SK-N-SH (cell line): ENCODE results near the gene MYO1D. TPM values are rescaled to one million over a fixed set of nuclear protein-coding genes. Genes with fewer than 3 reads are reported as not detected.

Experiments used
- CTCF ChIA-PET: fragments of 300-600, 350-600 bp; formaldehyde crosslinking; extraction: SDS; loops from one replicate; lab custom pipeline; 2021; lab: Yijun Ruan, JAX
- POLR2A ChIA-PET: fragments of 350-600 bp; sonication (Branson Sonifier 250); formaldehyde crosslinking; extraction: SDS; loops from one replicate; lab custom pipeline; 2020; ENCODE audit warnings: antibody characterized with exemption, inconsistent platforms; lab: Yijun Ruan, JAX
- DNase-seq: peaks from one replicate; pipeline ENCODE4 v3.0.0; 2012
- H2AFZ ChIP-seq: fragments of 200-600 bp; sonication (generic); 2 replicates; pipeline ENCODE4 v1.8.1; 2016; ENCODE audit warnings: antibody characterized with exemption, mild to moderate bottlenecking, low read depth
- H3F3A ChIP-seq: fragments of 200-600 bp; sonication (generic); replicated peaks from 2 replicates; pipeline ENCODE3; 2016; ENCODE audit warnings: antibody characterized with exemption, mild to moderate bottlenecking; ENCODE audit not compliant: insufficient read depth
- H3K27ac ChIP-seq, 2 experiments: fragments of 200-500 bp in 1 of 2; fragments of 200-600 bp in 1 of 2; sonication (Bioruptor generic) in 1 of 2; sonication (generic), shearing (Covaris generic) in 1 of 2; 2 replicates each; pipeline versions ENCODE4 v1.5.1 to v1.6.1; 2014 to 2016; ENCODE audit warnings: low read depth in 2 of 2, inconsistent platforms in 1 of 2, low read length in 1 of 2, mild to moderate bottlenecking in 1 of 2, mixed read lengths in 1 of 2
- H3K27me3 ChIP-seq: fragments of 200-600 bp; sonication (generic), shearing (Covaris generic); 2 replicates; pipeline ENCODE4 v1.6.1; 2016; ENCODE audit warnings: mixed run types; ENCODE audit not compliant: insufficient read depth
- H3K36me3 ChIP-seq, 2 experiments: fragments of 200-500 bp in 1 of 2; fragments of 200-600 bp in 1 of 2; sonication (Bioruptor generic) in 1 of 2; sonication (generic) in 1 of 2; replicated peaks in 1 of 2; 2 replicates each; pipeline versions ENCODE3 to v1.5.1; 2014 to 2016; ENCODE audit warnings: low read length in 1 of 2, mild to moderate bottlenecking in 1 of 2; ENCODE audit not compliant: insufficient read depth in 2 of 2, control insufficient read depth in 1 of 2
- H3K4me1 ChIP-seq, 2 experiments: fragments of 200-500 bp in 1 of 2; fragments of 200-600 bp in 1 of 2; sonication (Bioruptor generic) in 1 of 2; sonication (generic), shearing (Covaris generic) in 1 of 2; 2 replicates each; pipeline versions ENCODE4 v1.5.1 to v1.6.1; 2014 to 2016; ENCODE audit warnings: low read depth in 1 of 2, low read length in 1 of 2, mixed run types in 1 of 2; ENCODE audit not compliant: insufficient read depth in 2 of 2, control insufficient read depth in 1 of 2
- H3K4me2 ChIP-seq: fragments of 200-600 bp; sonication (generic), shearing (Covaris generic); 2 replicates; pipeline ENCODE4 v1.6.1; 2017; ENCODE audit warnings: mixed run types
- H3K4me3 ChIP-seq, 2 experiments: fragments of 200-500 bp in 1 of 2; fragments of 200-600 bp in 1 of 2; sonication (Bioruptor generic) in 1 of 2; sonication (generic), shearing (Covaris generic) in 1 of 2; 2 replicates each; pipeline versions ENCODE4 v1.5.1 to v1.8.1; 2014 to 2016; ENCODE audit warnings: low read depth in 2 of 2, inconsistent platforms in 1 of 2, low read length in 1 of 2, mild to moderate bottlenecking in 1 of 2, mixed read lengths in 1 of 2, moderate library complexity in 1 of 2
- H3K79me2 ChIP-seq: fragments of 200-600 bp; sonication (generic); 2 replicates; pipeline ENCODE4 v1.8.1; 2017; ENCODE audit warnings: mild to moderate bottlenecking; ENCODE audit not compliant: insufficient read depth
- H3K9ac ChIP-seq: fragments of 200-600 bp; sonication (generic); 2 replicates; pipeline ENCODE4 v1.6.1; 2017; ENCODE audit warnings: mixed run types
- H3K9me2 ChIP-seq: fragments of 200-600 bp; sonication (generic); 2 replicates; pipeline ENCODE4 v1.6.1; 2017; ENCODE audit warnings: mixed run types
- H3K9me3 ChIP-seq: fragments of 200-600 bp; sonication (generic); 2 replicates; pipeline ENCODE4 v1.6.1; 2017; ENCODE audit warnings: mixed run types, mild to moderate bottlenecking, moderate library complexity
- H4K20me1 ChIP-seq: fragments of 200-600 bp; sonication (generic); 2 replicates; pipeline ENCODE4 v1.6.1; 2017; ENCODE audit warnings: mild to moderate bottlenecking, mixed run types; ENCODE audit not compliant: insufficient read depth
- ELF1 ChIP-seq: IDR thresholded peaks from 2 replicates; pipeline ENCODE4 v1.4.0; 2012
- EP300 ChIP-seq, 2 experiments: IDR thresholded peaks; 2 replicates each; pipeline versions ENCODE4 v1.4.0 to v1.6.1; 2012; ENCODE audit warnings: borderline replicate concordance in 1 of 2, low read depth in 1 of 2, low read length in 1 of 2
- FOXJ3 ChIP-seq: sonication (generic); formaldehyde crosslinking; IDR thresholded peaks from 2 replicates; pipeline ENCODE4 v1.5.1; 2020; ENCODE audit warnings: mild to moderate bottlenecking, missing genetic modification reagents
- FOXM1 ChIP-seq: IDR thresholded peaks from 2 replicates; pipeline ENCODE4 v1.4.0; 2012; ENCODE audit warnings: low read depth, mild to moderate bottlenecking
- GABPA ChIP-seq: IDR thresholded peaks from 2 replicates; pipeline ENCODE4 v1.4.0; 2012; ENCODE audit warnings: low read depth, mild to moderate bottlenecking
- MXI1 ChIP-seq: IDR thresholded peaks from 2 replicates; pipeline ENCODE4 v1.6.1; 2012; ENCODE audit warnings: mild to moderate bottlenecking, low read depth, low read length, improper control_type of control experiment
- NRF1 ChIP-seq: IDR thresholded peaks from 2 replicates; pipeline ENCODE4 v1.6.1; 2012; ENCODE audit warnings: low read depth, mild to moderate bottlenecking, low read length
- RFX5 ChIP-seq: IDR thresholded peaks from 2 replicates; pipeline ENCODE4 v1.6.1; 2012; ENCODE audit warnings: mild to moderate bottlenecking, improper control_type of control experiment, low read length
- RXRA ChIP-seq: IDR thresholded peaks from 2 replicates; pipeline ENCODE4 v1.4.0; 2012; ENCODE audit warnings: low read depth, mild to moderate bottlenecking, borderline replicate concordance
- SIN3A ChIP-seq: IDR thresholded peaks from 2 replicates; pipeline ENCODE4 v1.6.1; 2012; ENCODE audit warnings: low read depth, mild to moderate bottlenecking, low read length, moderate library complexity, borderline replicate concordance
- SMC3 ChIP-seq: IDR thresholded peaks from 2 replicates; pipeline ENCODE4 v1.6.1; 2012; ENCODE audit warnings: low read depth, low read length, improper control_type of control experiment
- TAF1 ChIP-seq: IDR thresholded peaks from 2 replicates; pipeline ENCODE4 v1.6.1; 2012; ENCODE audit warnings: low read depth, mild to moderate bottlenecking, low read length, moderate library complexity, borderline replicate concordance
- TCF12 ChIP-seq: IDR thresholded peaks from 2 replicates; pipeline ENCODE4 v1.4.0; 2012
- YY1 ChIP-seq: IDR thresholded peaks from 2 replicates; pipeline ENCODE4 v1.4.0; 2012; ENCODE audit warnings: low read depth, mild to moderate bottlenecking
- WGBS: methylation state at CpG from one replicate; pipeline ENCODE4 v1.1.6; 2017; ENCODE audit warnings: low lambda C conversion rate; 5-methylcytosine and 5-hydroxymethylcytosine counted together
- polyA plus RNA-seq, 3 experiments: library from polyadenylated mRNA; depleted of rRNA; stranded (reverse); fragments of >200 nt; gene quantifications; 2 replicates each; pipeline ENCODE4 v1.2.3, GENCODE V29; 2012
- TF ChIP-seq, protein P1 (sequence below): IDR thresholded peaks from 2 replicates; pipeline ENCODE4; 2012
- TF ChIP-seq, protein P2 (sequence below): IDR thresholded peaks from 2 replicates; pipeline ENCODE4 v1.4.0; 2012; ENCODE audit warnings: low read depth, borderline replicate concordance
- TF ChIP-seq, protein P3 (sequence below): fragments of 150-350 bp; IDR thresholded peaks from 2 replicates; pipeline ENCODE4 v1.6.1; 2017; ENCODE audit warnings: antibody characterized with exemption, low read length, low read depth, borderline replicate concordance
- TF ChIP-seq, protein P4 (sequence below): IDR thresholded peaks from 2 replicates; pipeline ENCODE4 v1.4.0; 2012; ENCODE audit warnings: low read depth

Gene MYO1D
- polyA plus RNA-seq, 1 of the 3 experiments (the other 2 are of a cell fraction) = 20.4 TPM

- Histone ChIP-seq H3K4me3 (no peak overlapping the region), H3F3A (no peaks in the 10 kb centered on the region), H4K20me1 (no peaks in the 10 kb centered on the region), H3K4me1 (no peaks in the 10 kb centered on the region), H2AFZ (no peak overlapping the region), H3K9me3 (no peaks in the 10 kb centered on the region), H3K9me2 (no peaks in the 10 kb centered on the region), H3K4me2 (no peak overlapping the region), H3K27me3 (no peaks in the 10 kb centered on the region), H3K79me2 (no peaks in the 10 kb centered on the region), H3K9ac (no peak overlapping the region), H3K27ac (no peak overlapping the region), H3K36me3 (peaks cover 12 to 35% of the 10 kb centered on the region in 2 experiments)
- TF ChIP-seq FOXM1 (no peak), TCF12 (no peak), SIN3A (no peak), SMC3 (no peak), RXRA (no peak), TAF1 (no peak), FOXJ3 (CRISPR knock-in tag) (no peak), ELF1 (no peak), EP300 (IDR thresholded peaks at IDR 0.05; ENCODE audit: borderline replicate concordance in 1 of 2, low read depth in 1 of 2, low read length in 1 of 2) (no peak), GABPA (no peak), MXI1 (no peak), NRF1 (no peak)
- TF ChIP-seq, protein P1, sequence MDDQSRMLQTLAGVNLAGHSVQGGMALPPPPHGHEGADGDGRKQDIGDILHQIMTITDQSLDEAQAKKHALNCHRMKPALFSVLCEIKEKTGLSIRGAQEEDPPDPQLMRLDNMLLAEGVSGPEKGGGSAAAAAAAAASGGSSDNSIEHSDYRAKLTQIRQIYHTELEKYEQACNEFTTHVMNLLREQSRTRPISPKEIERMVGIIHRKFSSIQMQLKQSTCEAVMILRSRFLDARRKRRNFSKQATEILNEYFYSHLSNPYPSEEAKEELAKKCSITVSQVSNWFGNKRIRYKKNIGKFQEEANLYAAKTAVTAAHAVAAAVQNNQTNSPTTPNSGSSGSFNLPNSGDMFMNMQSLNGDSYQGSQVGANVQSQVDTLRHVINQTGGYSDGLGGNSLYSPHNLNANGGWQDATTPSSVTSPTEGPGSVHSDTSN = no peak
- ChIA-PET POLR2A (no interaction called here), CTCF (interaction anchor here (1.2 to 1.8 kb wide), 3 partner anchors 61 to 260 kb away, joined by 3 to 4 read pairs (median 4); no protein-coding TSS in a partner anchor)
- DNase-seq = no peak
- 91% methylated on average over 6 of the region's 6 CpGs for WGBS
Observed at GRCh38 chr17:32722733-32723132, 154.2 kb downstream of the MYO1D start.

- CTCF ChIA-PET = interaction anchor here (1.2 kb wide), 1 partner anchor 9 kb away, joined by 3 read pairs; no protein-coding TSS in a partner anchor
Observed at GRCh38 chr17:32720671-32721070, 156.3 kb downstream of the MYO1D start.

More at GRCh38 chr17:32720671-32721070, 156.3 kb downstream of the MYO1D start:
- Histone ChIP-seq H2AFZ (no peak overlapping the region), H3K9me2 (no peaks in the 10 kb centered on the region), H3K4me3 (no peak overlapping the region), H3K27me3 (no peaks in the 10 kb centered on the region), H3K4me1 (no peaks in the 10 kb centered on the region), H3K27ac (no peak overlapping the region), H3K36me3 (peaks cover 15 to 37% of the 10 kb centered on the region in 2 experiments), H4K20me1 (no peaks in the 10 kb centered on the region), H3K9ac (no peak overlapping the region), H3K9me3 (no peaks in the 10 kb centered on the region), H3K79me2 (no peaks in the 10 kb centered on the region), H3K4me2 (no peak overlapping the region), H3F3A (no peaks in the 10 kb centered on the region)
- WGBS = 89% methylated on average over 5 of the region's 5 CpGs
- POLR2A ChIA-PET = no interaction called here
- DNase-seq = no peak
- TF ChIP-seq FOXM1 (no peak), TCF12 (no peak), YY1 (no peak), RFX5 (no peak), MXI1 (no peak), SMC3 (no peak)
- TF ChIP-seq, protein P2, sequence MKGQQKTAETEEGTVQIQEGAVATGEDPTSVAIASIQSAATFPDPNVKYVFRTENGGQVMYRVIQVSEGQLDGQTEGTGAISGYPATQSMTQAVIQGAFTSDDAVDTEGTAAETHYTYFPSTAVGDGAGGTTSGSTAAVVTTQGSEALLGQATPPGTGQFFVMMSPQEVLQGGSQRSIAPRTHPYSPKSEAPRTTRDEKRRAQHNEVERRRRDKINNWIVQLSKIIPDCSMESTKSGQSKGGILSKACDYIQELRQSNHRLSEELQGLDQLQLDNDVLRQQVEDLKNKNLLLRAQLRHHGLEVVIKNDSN = no peak
- TF ChIP-seq, protein P3, sequence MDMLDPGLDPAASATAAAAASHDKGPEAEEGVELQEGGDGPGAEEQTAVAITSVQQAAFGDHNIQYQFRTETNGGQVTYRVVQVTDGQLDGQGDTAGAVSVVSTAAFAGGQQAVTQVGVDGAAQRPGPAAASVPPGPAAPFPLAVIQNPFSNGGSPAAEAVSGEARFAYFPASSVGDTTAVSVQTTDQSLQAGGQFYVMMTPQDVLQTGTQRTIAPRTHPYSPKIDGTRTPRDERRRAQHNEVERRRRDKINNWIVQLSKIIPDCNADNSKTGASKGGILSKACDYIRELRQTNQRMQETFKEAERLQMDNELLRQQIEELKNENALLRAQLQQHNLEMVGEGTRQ = no peak
- TF ChIP-seq, protein P4, sequence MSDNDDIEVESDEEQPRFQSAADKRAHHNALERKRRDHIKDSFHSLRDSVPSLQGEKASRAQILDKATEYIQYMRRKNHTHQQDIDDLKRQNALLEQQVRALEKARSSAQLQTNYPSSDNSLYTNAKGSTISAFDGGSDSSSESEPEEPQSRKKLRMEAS = no peak
